ENCODE results near the gene CPNE2. TPM values are rescaled to one million over a fixed set of nuclear protein-coding genes. Genes with fewer than 3 reads are reported as not detected.

The CPNE2 gene
- total RNA-seq, 1 donor from 2014 or later, result 40.3 TPM

DNA sequence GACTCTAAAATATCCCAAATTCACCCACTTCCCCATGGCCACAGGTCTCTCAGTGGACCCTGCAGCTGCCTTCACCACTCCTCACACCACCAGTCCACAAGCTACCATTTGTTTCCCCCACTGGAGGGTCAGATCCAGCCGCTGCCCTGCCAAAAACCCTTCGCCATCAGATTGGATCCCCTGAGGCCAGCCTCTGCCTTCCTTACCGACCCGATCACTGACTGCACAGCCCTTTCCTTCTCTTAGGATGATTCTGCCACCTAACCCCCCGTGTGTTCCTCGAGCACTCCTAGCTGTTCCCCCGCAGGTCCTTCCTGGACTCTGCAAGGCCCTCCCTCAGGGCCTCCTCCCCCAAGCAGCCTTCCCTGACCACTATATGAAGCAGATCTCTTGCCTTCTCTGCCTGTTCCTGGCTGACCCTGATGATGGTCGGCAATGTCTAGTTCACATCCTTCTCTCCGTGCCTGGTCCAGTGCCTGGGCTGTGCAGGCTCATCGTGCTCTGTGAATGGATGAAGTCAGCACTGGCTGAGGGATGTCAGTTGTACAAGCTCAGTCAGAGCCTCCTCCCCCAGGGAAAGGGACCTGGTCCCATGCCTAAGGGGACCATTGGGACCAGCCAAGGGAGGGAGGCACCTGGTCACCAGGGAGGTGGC, 46.0 kb downstream of the CPNE2 start:
- Histone ChIP-seq H3K4me3 (no peak overlapping the region), H3K9me3 (no peaks in the 10 kb centered on the region), H3K27ac (no peak overlapping the region), H3K27me3 (no peaks in the 10 kb centered on the region), H3K4me1 (peaks cover 12% of the 10 kb centered on the region), H3K36me3 (no peaks in the 10 kb centered on the region)
- TF ChIP-seq POLR2AphosphoS5 (IDR thresholded peaks at IDR 0.05; ENCODE audit: insufficient read depth in 1 of 2, low read depth in 1 of 2) (no peak), POLR2A (IDR thresholded peaks at IDR 0.05) (no peak), CTCF (IDR thresholded peaks at IDR 0.05) (no peak)
- intact Hi-C loops (cut with DNase I), result no loop called here
- no peak for DNase-seq (ENCODE audit: extremely low spot score in 2 of 2)

- no peak overlapping the region for H3K4me3 ChIP-seq
- no peak for TF ChIP-seq POLR2A (IDR thresholded peaks at IDR 0.05)
- no peak for TF ChIP-seq CTCF (IDR thresholded peaks at IDR 0.05)
- TF ChIP-seq POLR2AphosphoS5 (IDR thresholded peaks at IDR 0.05; ENCODE audit: insufficient read depth in 1 of 2, low read depth in 1 of 2), result no peak
- no peaks in the 10 kb centered on the region for H3K27me3 ChIP-seq
- H3K9me3 ChIP-seq, result no peaks in the 10 kb centered on the region
- no peak for DNase-seq (ENCODE audit: extremely low spot score in 2 of 2)
- intact Hi-C loops (cut with DNase I), result no loop called here
- H3K4me1 ChIP-seq, result peaks cover 25% of the 10 kb centered on the region
- no peaks in the 10 kb centered on the region for H3K36me3 ChIP-seq
- no peak overlapping the region for H3K27ac ChIP-seq
Measured at GRCh38 chr16:57140931-57141668, 48.7 kb downstream of the CPNE2 start.

DNA sequence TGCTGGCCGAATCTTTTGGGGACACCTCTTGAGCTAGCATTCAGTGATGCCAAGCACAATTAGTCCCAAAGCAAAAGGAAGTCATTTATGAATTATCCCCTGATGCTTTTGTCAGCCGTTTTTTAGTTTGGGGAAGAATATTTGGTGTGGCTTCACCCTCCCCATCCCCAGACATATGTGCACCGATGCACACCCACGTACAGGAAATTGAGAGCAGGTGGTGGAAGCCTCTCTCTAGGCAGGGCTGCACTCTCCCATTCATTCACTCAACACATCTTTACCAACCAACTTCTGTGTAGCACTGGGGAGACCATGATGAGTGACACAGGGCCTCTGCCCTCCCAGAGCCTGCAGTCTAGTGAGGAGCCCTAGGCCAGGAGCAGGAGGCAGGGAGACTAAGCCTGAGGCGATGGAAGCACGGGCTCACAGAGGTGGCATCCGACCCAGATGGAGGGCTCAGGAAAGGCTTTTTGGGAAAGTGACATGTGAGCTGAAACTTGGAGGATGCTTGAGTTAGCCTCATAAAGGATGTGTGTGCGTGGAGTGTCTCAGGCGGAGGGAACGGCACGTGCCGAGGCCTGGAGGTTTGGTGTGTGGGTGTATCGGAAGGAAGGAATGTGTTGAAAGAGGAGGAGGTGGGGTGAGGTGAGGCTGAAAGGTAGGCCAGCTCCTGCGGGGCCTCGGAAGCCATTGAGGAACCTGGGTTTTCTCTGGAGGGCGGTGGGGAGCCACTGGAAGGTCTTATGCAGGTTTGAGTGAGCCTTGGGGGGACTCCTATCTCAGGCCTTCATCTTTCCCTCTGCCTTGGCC, 49.6 kb downstream of the CPNE2 start:
- Histone ChIP-seq H3K9me3 (no peaks in the 10 kb centered on the region), H3K4me3 (no peak overlapping the region), H3K4me1 (peaks cover 34% of the 10 kb centered on the region), H3K27me3 (no peaks in the 10 kb centered on the region), H3K27ac (no peak overlapping the region), H3K36me3 (no peaks in the 10 kb centered on the region)
- no peak for TF ChIP-seq POLR2A (IDR thresholded peaks at IDR 0.05)
- TF ChIP-seq CTCF (IDR thresholded peaks at IDR 0.05), result no peak
- no peak for TF ChIP-seq POLR2AphosphoS5 (IDR thresholded peaks at IDR 0.05; ENCODE audit: insufficient read depth in 1 of 2, low read depth in 1 of 2)
- intact Hi-C loops (cut with DNase I), result no loop called here
- DNase-seq (ENCODE audit: extremely low spot score in 2 of 2), result no peak

DNA sequence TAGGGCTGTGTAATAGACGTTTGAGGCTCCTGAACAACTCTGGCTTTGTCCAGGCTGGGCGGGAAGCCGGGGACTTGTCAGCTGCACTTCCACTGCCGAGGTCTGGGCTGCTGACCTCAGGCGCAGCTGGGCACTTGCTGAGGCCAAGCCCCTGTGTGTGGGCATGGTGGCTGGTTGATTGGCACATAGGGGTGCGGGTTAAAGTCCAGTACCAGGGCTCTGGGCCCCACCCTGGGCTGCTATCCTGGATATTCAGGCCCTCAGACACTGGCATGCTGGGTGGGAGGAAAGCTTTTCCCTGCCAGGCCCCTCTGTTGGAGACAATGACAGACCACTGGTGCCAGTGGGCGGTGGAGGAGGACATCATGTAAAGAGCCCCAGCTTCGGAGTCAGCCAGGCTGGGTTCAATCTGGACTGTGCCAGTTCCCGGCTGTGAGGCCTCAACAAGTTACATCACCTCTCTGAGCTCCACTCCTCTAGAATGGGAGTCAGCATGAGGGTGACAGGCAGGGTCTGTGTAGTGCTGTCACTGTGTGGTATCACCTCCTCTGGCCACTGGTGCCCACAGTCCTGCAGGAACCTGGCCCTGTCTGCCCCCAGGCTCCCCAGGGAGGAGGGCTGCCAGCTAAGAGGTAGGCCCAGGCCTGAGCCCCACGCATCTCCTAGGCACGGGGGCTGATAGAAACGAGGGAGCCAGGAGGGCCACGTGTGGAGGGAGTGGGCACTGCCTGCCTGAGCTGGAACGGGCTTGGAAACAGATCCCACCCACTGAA, 51.0 kb downstream of the CPNE2 start:
- no peaks in the 10 kb centered on the region for H3K9me3 ChIP-seq
- TF ChIP-seq POLR2AphosphoS5 (IDR thresholded peaks at IDR 0.05; ENCODE audit: insufficient read depth in 1 of 2, low read depth in 1 of 2) (no peak), CTCF (IDR thresholded peaks at IDR 0.05) (no peak), POLR2A (IDR thresholded peaks at IDR 0.05) (no peak)
- no peaks in the 10 kb centered on the region for H3K27me3 ChIP-seq
- H3K4me1 ChIP-seq, result peaks cover 47% of the 10 kb centered on the region
- no peak overlapping the region for H3K27ac ChIP-seq
- H3K4me3 ChIP-seq, result no peak overlapping the region
- no peaks in the 10 kb centered on the region for H3K36me3 ChIP-seq
- intact Hi-C loops (cut with DNase I), result no loop called here
- no peak for DNase-seq (ENCODE audit: extremely low spot score in 2 of 2)

Measured in vagina (tissue), 2 donors.